ENCODE data around the gene GABARAP.

The GABARAP gene

GRCh38 chr17:7224110-7224509, 18.1 kb downstream of the GABARAP start:
- no peak for TF ChIP-seq CTCF (IDR thresholded peaks at IDR 0.05; ENCODE audit: low read depth, low read length)

GRCh38 chr17:7223375-7223774, 18.9 kb downstream of the GABARAP start:
- no peak overlapping the region for H3K4me3 ChIP-seq (ENCODE audit: low read depth, low read length)
- no peak for TF ChIP-seq CTCF (IDR thresholded peaks at IDR 0.05; ENCODE audit: low read depth, low read length)

More at GRCh38 chr17:7224110-7224509, 18.1 kb downstream of the GABARAP start:
- no peak overlapping the region for H3K4me3 ChIP-seq (ENCODE audit: low read depth, low read length)

GRCh38 chr17:7222972-7223292, 19.3 kb downstream of the GABARAP start:
- no peak overlapping the region for H3K4me3 ChIP-seq (ENCODE audit: low read depth, low read length)
- no peak for TF ChIP-seq CTCF (IDR thresholded peaks at IDR 0.05; ENCODE audit: low read depth, low read length)

DNA sequence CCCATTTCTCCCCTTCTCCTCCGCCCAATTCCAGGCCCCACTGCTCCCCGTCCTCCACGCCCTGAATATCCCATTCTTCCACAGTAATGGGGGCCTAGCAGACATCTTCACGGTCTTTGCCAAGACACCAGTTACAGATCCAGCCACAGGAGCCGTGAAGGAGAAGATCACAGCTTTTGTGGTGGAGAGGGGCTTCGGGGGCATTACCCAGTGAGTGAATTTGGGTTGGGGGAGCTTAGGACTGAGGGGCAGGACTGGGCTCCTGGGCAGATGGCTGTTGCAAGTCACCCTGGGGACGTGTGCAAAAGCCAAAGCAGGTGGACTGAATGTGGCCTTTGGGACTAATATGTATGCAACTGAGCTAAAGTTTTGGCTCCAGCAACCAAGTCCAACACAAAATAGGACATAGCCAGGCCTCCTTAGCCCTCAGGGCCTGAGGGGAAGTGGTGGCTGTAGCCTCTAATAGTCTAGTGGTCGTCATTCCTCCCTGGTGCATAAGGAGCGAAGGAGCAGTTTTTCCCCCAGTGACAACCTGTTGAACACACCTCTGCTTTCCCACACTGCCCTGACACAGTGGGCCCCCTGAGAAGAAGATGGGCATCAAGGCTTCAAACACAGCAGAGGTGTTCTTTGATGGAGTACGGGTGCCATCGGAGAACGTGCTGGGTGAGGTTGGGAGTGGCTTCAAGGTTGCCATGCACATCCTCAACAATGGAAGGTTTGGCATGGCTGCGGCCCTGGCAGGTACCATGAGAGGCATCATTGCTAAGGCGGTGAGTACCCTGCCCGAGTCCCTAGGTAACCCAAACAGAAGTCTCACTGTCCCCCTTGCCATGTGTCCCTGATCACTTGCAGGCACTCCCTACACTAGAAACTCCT, 19.9 kb downstream of the GABARAP start:
- H3K4me3 ChIP-seq (ENCODE audit: low read depth, low read length): no peak overlapping the region
- no peak for TF ChIP-seq CTCF (IDR thresholded peaks at IDR 0.05; ENCODE audit: low read depth, low read length)

GRCh38 chr17:7221278-7222092, 20.8 kb downstream of the GABARAP start:
- TF ChIP-seq CTCF (IDR thresholded peaks at IDR 0.05; ENCODE audit: low read depth, low read length): no peak

DNA sequence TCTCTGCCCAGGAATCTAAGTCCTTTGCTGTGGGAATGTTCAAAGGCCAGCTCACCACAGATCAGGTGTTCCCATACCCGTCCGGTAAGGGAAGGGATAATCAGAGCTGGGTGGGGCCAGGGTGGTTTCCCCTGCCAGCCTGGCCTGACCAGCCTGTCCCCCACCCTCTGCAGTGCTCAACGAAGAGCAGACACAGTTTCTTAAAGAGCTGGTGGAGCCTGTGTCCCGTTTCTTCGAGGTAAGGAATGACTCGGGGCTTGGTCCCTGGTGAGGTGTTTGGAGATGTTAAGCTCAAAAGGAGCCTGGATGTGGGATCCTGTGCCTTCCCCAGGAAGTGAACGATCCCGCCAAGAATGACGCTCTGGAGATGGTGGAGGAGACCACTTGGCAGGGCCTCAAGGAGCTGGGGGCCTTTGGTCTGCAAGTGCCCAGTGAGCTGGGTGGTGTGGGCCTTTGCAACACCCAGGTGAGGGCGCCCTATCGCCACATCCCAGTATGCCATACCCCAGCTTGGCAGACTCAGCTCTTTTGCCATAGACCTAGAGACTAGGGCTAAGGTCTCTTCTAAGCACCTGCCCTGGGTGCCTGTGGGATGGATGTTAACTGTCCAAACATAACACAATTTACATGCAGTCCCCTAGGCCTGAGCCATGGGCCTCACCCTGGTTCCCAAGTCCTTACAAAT, 21.5 kb downstream of the GABARAP start:
- peak overlapping the region; percentile 92 for H3K4me3 ChIP-seq (ENCODE audit: low read depth, low read length)
- TF ChIP-seq CTCF (IDR thresholded peaks at IDR 0.05; ENCODE audit: low read depth, low read length): peak; percentile 48

More at GRCh38 chr17:7221278-7222092, 20.8 kb downstream of the GABARAP start:
- H3K4me3 ChIP-seq (ENCODE audit: low read depth, low read length): no peak overlapping the region
